Right atrium auricular region (tissue), 2 donors: ENCODE measurements around the gene CNRIP1. TPM values are rescaled to one million over a fixed set of nuclear protein-coding genes. Genes with fewer than 3 reads are reported as not detected.
A peak's percentile ranks its signal among the peaks of the same experiment; 100 is the strongest.

ENCODE experiments used
- DNase-seq: peaks from one replicate; pipeline ENCODE4 v3.0.0-alpha.2; 2019; ENCODE audit warnings: low spot score
- H3K27ac ChIP-seq, 2 donors: fragments of 200-600 bp; sonication (generic); 1 replicate in 1 of 2; 2 replicates in 1 of 2; pipeline ENCODE4 v1.5.1; 2016 to 2019
- H3K27me3 ChIP-seq, 2 donors: fragments of 200-600 bp; sonication (generic); one replicate each; pipeline versions ENCODE4 v1.5.1 to v1.6.0; 2017 to 2019
- H3K36me3 ChIP-seq: fragments of 200-600 bp; sonication (generic); one replicate; pipeline ENCODE4 v1.5.1; 2016
- H3K4me1 ChIP-seq, 2 donors: fragments of 200-600 bp; sonication (generic); one replicate each; pipeline versions ENCODE4 v1.5.1 to v1.6.0; 2017 to 2019
- H3K4me3 ChIP-seq, 2 donors: fragments of 200-600 bp; sonication (generic); 1 replicate in 1 of 2; 2 replicates in 1 of 2; pipeline ENCODE4 v1.5.1; 2017 to 2019; ENCODE audit warnings: mild to moderate bottlenecking in 1 of 2, moderate library complexity in 1 of 2
- H3K9me3 ChIP-seq, 2 donors: fragments of 200-600 bp; sonication (generic); one replicate each; pipeline ENCODE4 v1.5.1; 2019
- total RNA-seq, 2 donors: library from RNA; depleted of rRNA; stranded (reverse); fragments of >200 nt; gene quantifications; one replicate each; pipeline ENCODE4 v1.1.0, GENCODE V29; 2016
- TF ChIP-seq, protein P1 (sequence below), 2 donors: fragments of 200-600 bp; sonication (generic); IDR thresholded peaks; one replicate each; pipeline ENCODE4 v1.5.1; 2019; ENCODE audit warnings: antibody characterized with exemption in 2 of 2

Gene CNRIP1
- total RNA-seq, 2 donors from 2014 or later: 9.9 to 24.9 TPM

DNA sequence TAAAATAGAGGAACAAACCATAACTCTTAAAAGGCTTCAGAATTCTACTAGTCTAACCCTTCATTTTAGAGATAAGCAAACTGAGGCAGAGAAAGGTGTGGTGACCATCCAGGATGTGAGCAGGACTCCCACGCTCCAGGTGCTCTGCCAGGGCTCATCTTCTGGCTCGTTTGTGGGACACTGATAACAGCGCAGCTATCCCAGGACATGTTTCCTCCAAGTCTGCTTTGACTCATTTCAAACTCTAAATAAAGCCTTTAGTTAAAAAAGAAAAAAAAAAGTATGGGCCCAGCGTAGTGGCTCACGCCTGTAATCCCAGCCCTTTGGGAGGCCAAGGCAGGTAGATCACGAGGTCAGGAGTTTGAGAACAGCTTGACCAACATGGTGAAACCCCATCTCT lies 28.4 kb downstream of the CNRIP1 start:
- TF ChIP-seq, protein P1, sequence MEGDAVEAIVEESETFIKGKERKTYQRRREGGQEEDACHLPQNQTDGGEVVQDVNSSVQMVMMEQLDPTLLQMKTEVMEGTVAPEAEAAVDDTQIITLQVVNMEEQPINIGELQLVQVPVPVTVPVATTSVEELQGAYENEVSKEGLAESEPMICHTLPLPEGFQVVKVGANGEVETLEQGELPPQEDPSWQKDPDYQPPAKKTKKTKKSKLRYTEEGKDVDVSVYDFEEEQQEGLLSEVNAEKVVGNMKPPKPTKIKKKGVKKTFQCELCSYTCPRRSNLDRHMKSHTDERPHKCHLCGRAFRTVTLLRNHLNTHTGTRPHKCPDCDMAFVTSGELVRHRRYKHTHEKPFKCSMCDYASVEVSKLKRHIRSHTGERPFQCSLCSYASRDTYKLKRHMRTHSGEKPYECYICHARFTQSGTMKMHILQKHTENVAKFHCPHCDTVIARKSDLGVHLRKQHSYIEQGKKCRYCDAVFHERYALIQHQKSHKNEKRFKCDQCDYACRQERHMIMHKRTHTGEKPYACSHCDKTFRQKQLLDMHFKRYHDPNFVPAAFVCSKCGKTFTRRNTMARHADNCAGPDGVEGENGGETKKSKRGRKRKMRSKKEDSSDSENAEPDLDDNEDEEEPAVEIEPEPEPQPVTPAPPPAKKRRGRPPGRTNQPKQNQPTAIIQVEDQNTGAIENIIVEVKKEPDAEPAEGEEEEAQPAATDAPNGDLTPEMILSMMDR (IDR thresholded peaks at IDR 0.05): no peak
- no peak overlapping the region for H3K4me3 ChIP-seq
- H3K27ac ChIP-seq: peak overlapping the region in 1 of 2 donors; percentile 8
- H3K27me3 ChIP-seq: no peaks in the 10 kb centered on the region
- DNase-seq: no peak
- H3K9me3 ChIP-seq: no peaks in the 10 kb centered on the region
- H3K36me3 ChIP-seq: no peaks in the 10 kb centered on the region
- H3K4me1 ChIP-seq: peaks cover 0 to 28% of the 10 kb centered on the region in 2 donors

DNA sequence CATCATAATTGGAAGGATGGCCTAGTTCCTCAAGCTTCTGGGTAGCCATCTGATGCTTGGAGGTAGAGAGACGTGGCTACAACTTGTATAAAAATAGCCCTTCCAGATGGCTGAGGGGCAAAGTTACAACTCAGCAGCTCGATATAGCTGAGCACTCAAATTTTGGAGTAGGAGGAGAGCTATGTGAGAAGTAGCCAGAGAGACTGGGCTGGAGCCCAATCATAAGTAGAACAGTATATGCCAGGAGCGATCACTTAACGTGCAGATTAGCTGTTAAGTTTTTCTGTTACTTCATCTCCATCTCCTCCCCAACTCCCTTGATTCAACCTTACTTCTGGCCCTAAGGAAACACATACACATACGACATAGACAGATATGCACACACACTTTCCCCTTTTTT lies 28.8 kb downstream of the CNRIP1 start:
- no peaks in the 10 kb centered on the region for H3K27me3 ChIP-seq
- H3K9me3 ChIP-seq: no peaks in the 10 kb centered on the region
- H3K36me3 ChIP-seq: no peaks in the 10 kb centered on the region
- H3K4me3 ChIP-seq: no peak overlapping the region
- peaks cover 0 to 28% of the 10 kb centered on the region in 2 donors for H3K4me1 ChIP-seq
- DNase-seq: no peak
- TF ChIP-seq, protein P1 (IDR thresholded peaks at IDR 0.05): no peak
- H3K27ac ChIP-seq: peak overlapping the region in 1 of 2 donors; percentile 23

DNA sequence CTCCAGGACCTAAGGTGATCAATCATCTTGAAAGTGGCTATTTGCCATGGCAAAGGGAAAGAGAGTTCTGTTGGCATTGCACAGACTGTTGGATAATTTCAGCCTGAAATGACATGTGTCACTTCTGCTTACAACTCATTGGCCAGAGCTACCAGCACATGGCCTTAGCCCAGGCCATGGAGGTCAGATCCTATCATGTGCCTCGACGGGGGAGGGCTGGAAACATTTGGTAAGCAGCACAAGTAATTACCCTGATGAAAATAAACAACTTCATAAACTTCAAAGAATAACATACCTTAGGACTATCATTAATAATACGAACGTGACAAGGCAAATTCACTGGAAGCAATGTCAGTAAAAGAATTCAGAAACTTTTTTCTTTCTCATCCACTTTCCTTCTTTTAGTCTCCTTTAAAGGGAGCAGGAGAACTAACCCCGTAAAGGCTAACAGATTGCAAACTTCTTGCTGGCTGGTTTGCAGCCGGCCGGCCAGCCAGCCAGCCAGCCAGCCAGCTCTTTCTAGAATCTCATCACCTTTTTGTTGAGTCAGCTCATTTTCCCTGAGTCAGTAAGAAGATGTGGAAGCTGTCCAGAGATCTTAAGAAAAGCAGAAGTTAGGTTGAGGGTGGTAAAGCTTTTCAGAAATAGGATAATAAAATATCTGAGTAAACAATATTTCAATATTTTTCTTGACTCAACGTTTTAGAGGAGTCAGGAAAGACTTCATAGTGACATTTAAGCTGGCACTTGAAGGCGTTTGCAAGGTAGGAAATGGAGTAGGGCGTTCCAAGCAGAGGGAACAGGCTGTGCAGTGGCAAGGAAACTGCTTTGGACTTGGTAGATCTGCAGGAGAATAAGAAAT lies 31.9 kb downstream of the CNRIP1 start:
- Histone ChIP-seq H3K4me1 (peaks cover 0 to 35% of the 10 kb centered on the region in 2 donors), H3K27ac (peak overlapping the region in 1 of 2 donors; percentile 15)
- no peak for DNase-seq

DNA sequence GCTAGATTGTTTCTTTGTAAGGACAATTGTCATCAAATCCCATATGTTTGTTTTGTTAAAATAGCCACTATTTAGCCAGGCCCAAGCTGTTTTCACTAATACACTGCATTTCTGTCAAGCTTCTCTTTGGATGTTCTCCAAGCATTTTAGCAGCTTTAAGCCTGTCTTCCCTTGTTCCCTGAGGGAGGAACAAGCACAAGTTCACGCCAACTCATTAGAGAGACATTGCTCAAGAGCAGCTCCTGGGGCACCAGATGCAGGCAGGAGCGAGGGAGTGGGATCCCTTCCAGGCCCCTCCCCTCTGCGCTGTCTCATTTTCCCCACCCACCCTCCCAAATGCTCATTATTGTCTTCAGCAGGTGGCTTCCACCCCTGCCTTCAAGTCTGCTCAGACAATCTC lies 34.9 kb downstream of the CNRIP1 start:
- peaks cover 0 to 23% of the 10 kb centered on the region in 2 donors for H3K4me1 ChIP-seq
- no peak for DNase-seq
- no peaks in the 10 kb centered on the region for H3K36me3 ChIP-seq
- no peak overlapping the region for H3K27ac ChIP-seq
- H3K27me3 ChIP-seq: no peaks in the 10 kb centered on the region
- no peak overlapping the region for H3K4me3 ChIP-seq
- no peaks in the 10 kb centered on the region for H3K9me3 ChIP-seq
- TF ChIP-seq, protein P1 (IDR thresholded peaks at IDR 0.05): no peak

More for the DNA sequence above, 31.9 kb downstream of the CNRIP1 start:
- Histone ChIP-seq H3K36me3 (no peaks in the 10 kb centered on the region), H3K9me3 (no peaks in the 10 kb centered on the region), H3K4me3 (no peak overlapping the region), H3K27me3 (no peaks in the 10 kb centered on the region)
- TF ChIP-seq, protein P1 (IDR thresholded peaks at IDR 0.05): no peak

DNA sequence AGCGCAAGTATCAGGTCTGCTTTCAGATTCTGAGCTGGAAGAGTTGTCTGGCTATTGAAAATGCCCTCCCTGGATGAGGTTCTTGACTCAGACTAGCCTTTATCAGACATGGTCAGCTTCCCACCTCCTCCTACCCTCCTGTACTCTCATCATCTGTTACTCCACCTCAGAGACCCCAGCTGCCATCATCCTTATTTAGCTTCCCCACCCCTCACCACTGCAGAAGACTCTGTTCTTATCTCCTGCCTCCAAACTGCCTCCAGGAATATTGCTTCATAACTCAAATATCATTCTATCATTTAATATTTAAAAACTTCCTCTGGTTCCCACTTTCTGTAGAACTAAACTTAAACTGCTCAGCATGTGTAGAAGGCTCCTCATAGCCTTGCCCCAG lies 36.3 kb downstream of the CNRIP1 start:
- Histone ChIP-seq H3K4me1 (peaks cover 0 to 18% of the 10 kb centered on the region in 2 donors), H3K9me3 (no peaks in the 10 kb centered on the region), H3K36me3 (no peaks in the 10 kb centered on the region), H3K27me3 (no peaks in the 10 kb centered on the region), H3K27ac (no peak overlapping the region), H3K4me3 (no peak overlapping the region)
- TF ChIP-seq, protein P1 (IDR thresholded peaks at IDR 0.05): no peak
- DNase-seq: no peak
